K562 (cell line): ENCODE measurements around the gene MCL1. TPM values are rescaled to one million over a fixed set of nuclear protein-coding genes. Genes with fewer than 3 reads are reported as not detected.

Experiments
- CREBBP ChIP-seq: IDR thresholded peaks from one replicate; pipeline ENCODE4 v1.6.1; 2012; ENCODE audit warnings: low read depth, mild to moderate bottlenecking, control low read depth, inconsistent platforms, low read length
- ETV5 ChIP-seq: sonication (generic); formaldehyde crosslinking; IDR thresholded peaks from 2 replicates; pipeline ENCODE4 v1.4.0; 2020; ENCODE audit warnings: low read depth, mild to moderate bottlenecking, missing genetic modification reagents
- FOXJ2 ChIP-seq: fragments of 200-800 bp; sonication (Bioruptor generic); IDR thresholded peaks from 2 replicates; pipeline ENCODE4 v1.6.1; 2016; ENCODE audit warnings: missing genetic modification characterization, missing compliant biosample characterization
- KDM4B ChIP-seq, 2 experiments: fragments of 450-650 bp in 1 of 2; sonication (generic) in 1 of 2; IDR thresholded peaks; 2 replicates each; pipeline ENCODE4 v1.6.1; 2016 to 2017; ENCODE audit warnings: borderline replicate concordance in 2 of 2, antibody characterized with exemption in 1 of 2, low read depth in 1 of 2, mild to moderate bottlenecking in 1 of 2
- KLF10 ChIP-seq: fragments of 250-450 bp; sonication (Bioruptor Pico); IDR thresholded peaks from 2 replicates; pipeline ENCODE4 v1.6.1; 2021; ENCODE audit warnings: matching md5 sums
- L3MBTL2 ChIP-seq: fragments of 450-650 bp; IDR thresholded peaks from 2 replicates; pipeline ENCODE4 v1.6.1; 2016; ENCODE audit warnings: mild to moderate bottlenecking, moderate library complexity
- NCOA6 ChIP-seq: fragments of 450-650 bp; IDR thresholded peaks from 2 replicates; pipeline ENCODE4 v1.6.1; 2017; ENCODE audit warnings: mild to moderate bottlenecking
- NFRKB ChIP-seq: fragments of 450-650 bp; IDR thresholded peaks from 2 replicates; pipeline ENCODE4 v1.6.1; 2016; ENCODE audit warnings: low read depth
- RBM34 ChIP-seq: fragments of 200-400 bp; formaldehyde crosslinking; IDR thresholded peaks from 2 replicates; pipeline ENCODE4 v1.6.1; 2018; ENCODE audit warnings: low read length, borderline replicate concordance; ENCODE audit not compliant: insufficient read depth
- TEAD1 ChIP-seq, 2 experiments: fragments of 450-650 bp in 1 of 2; sonication (generic) in 1 of 2; formaldehyde crosslinking; IDR thresholded peaks; 2 replicates each; pipeline versions ENCODE4 v1.4.0 to v1.8.0; 2020 to 2022; ENCODE audit warnings: mild to moderate bottlenecking in 2 of 2, missing genetic modification reagents in 1 of 2
- ZKSCAN3 ChIP-seq: fragments of 250-450 bp; sonication (Bioruptor Pico); IDR thresholded peaks from 2 replicates; pipeline ENCODE4 v1.4.0; 2020
- ZNF165 ChIP-seq: fragments of 250-450 bp; sonication (Bioruptor Pico); IDR thresholded peaks from 2 replicates; pipeline ENCODE4 v1.4.0; 2020; ENCODE audit warnings: borderline replicate concordance
- ZNF583 ChIP-seq: fragments of 250-450 bp; sonication (Bioruptor Pico); IDR thresholded peaks from 2 replicates; pipeline ENCODE4 v1.4.0; 2020
- polyA plus RNA-seq, 8 experiments: library from polyadenylated mRNA; depleted of rRNA in 4 of 8; stranded (reverse) in 5 of 8; unstranded in 3 of 8; fragments of >200 nt; fragmentation: Nextera tagmentation in 2 of 8; fragmentation: Illumina TruSeq in 1 of 8; extraction: Ambion mirVana in 2 of 8; extraction: Trizol in 1 of 8; gene quantifications; 2 replicates each; pipeline versions ENCODE4 v1.2.1 to v1.2.3, GENCODE V29; 2011 to 2014; ENCODE audit warnings: inconsistent platforms in 1 of 8, missing spikeins in 1 of 8
- total RNA-seq, 7 experiments: library from RNA; depleted of rRNA in 6 of 7; stranded (reverse); fragments of >200 nt in 6 of 7; fragmentation: Illumina TruSeq in 2 of 7; extraction: Trizol in 2 of 7; gene quantifications; 2 replicates each; pipeline versions ENCODE4 v1.2.1 to v1.2.3, GENCODE V29; 2011 to 2021; ENCODE audit warnings: low replicate concordance in 1 of 7
- TF ChIP-seq, protein P1 (sequence below): fragments of 200-600 bp; sonication (generic); IDR thresholded peaks from one replicate; pipeline ENCODE4 v1.6.1; 2012; ENCODE audit warnings: mild to moderate bottlenecking, low read depth, low read length, inconsistent platforms
- TF ChIP-seq, protein P2 (sequence below), 2 experiments: IDR thresholded peaks; 2 replicates each; pipeline ENCODE4 v1.6.1; 2012; ENCODE audit warnings: improper control_type of control experiment in 2 of 2, low read depth in 2 of 2, low read length in 2 of 2, borderline replicate concordance in 1 of 2

The MCL1 gene
- total and polyA plus RNA-seq, 9 of the 15 experiments (the other 6 are each of a cell fraction or from before 2014, with no cell fraction given): 27.1 to 224 (median 138) TPM

DNA sequence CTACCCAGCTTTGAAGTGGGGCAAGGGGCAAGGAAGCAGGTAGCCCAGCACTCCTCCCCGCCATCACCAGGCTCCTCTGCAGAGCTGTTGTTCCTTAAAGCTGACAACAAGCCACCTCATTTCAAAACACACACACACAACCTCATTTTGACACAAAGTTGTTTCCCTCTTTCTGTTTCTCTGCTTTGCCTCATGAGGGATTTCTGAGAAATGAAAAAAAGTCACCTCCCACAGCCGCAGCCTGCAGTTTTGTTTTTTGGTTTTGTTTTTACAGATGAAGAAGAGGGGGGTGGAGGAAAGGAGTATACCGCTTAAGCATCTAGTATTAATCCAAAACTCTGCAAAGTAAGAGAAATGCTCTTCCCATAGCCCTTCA lies 12.1 kb downstream of the MCL1 start (continued):
- TF ChIP-seq, protein P1, sequence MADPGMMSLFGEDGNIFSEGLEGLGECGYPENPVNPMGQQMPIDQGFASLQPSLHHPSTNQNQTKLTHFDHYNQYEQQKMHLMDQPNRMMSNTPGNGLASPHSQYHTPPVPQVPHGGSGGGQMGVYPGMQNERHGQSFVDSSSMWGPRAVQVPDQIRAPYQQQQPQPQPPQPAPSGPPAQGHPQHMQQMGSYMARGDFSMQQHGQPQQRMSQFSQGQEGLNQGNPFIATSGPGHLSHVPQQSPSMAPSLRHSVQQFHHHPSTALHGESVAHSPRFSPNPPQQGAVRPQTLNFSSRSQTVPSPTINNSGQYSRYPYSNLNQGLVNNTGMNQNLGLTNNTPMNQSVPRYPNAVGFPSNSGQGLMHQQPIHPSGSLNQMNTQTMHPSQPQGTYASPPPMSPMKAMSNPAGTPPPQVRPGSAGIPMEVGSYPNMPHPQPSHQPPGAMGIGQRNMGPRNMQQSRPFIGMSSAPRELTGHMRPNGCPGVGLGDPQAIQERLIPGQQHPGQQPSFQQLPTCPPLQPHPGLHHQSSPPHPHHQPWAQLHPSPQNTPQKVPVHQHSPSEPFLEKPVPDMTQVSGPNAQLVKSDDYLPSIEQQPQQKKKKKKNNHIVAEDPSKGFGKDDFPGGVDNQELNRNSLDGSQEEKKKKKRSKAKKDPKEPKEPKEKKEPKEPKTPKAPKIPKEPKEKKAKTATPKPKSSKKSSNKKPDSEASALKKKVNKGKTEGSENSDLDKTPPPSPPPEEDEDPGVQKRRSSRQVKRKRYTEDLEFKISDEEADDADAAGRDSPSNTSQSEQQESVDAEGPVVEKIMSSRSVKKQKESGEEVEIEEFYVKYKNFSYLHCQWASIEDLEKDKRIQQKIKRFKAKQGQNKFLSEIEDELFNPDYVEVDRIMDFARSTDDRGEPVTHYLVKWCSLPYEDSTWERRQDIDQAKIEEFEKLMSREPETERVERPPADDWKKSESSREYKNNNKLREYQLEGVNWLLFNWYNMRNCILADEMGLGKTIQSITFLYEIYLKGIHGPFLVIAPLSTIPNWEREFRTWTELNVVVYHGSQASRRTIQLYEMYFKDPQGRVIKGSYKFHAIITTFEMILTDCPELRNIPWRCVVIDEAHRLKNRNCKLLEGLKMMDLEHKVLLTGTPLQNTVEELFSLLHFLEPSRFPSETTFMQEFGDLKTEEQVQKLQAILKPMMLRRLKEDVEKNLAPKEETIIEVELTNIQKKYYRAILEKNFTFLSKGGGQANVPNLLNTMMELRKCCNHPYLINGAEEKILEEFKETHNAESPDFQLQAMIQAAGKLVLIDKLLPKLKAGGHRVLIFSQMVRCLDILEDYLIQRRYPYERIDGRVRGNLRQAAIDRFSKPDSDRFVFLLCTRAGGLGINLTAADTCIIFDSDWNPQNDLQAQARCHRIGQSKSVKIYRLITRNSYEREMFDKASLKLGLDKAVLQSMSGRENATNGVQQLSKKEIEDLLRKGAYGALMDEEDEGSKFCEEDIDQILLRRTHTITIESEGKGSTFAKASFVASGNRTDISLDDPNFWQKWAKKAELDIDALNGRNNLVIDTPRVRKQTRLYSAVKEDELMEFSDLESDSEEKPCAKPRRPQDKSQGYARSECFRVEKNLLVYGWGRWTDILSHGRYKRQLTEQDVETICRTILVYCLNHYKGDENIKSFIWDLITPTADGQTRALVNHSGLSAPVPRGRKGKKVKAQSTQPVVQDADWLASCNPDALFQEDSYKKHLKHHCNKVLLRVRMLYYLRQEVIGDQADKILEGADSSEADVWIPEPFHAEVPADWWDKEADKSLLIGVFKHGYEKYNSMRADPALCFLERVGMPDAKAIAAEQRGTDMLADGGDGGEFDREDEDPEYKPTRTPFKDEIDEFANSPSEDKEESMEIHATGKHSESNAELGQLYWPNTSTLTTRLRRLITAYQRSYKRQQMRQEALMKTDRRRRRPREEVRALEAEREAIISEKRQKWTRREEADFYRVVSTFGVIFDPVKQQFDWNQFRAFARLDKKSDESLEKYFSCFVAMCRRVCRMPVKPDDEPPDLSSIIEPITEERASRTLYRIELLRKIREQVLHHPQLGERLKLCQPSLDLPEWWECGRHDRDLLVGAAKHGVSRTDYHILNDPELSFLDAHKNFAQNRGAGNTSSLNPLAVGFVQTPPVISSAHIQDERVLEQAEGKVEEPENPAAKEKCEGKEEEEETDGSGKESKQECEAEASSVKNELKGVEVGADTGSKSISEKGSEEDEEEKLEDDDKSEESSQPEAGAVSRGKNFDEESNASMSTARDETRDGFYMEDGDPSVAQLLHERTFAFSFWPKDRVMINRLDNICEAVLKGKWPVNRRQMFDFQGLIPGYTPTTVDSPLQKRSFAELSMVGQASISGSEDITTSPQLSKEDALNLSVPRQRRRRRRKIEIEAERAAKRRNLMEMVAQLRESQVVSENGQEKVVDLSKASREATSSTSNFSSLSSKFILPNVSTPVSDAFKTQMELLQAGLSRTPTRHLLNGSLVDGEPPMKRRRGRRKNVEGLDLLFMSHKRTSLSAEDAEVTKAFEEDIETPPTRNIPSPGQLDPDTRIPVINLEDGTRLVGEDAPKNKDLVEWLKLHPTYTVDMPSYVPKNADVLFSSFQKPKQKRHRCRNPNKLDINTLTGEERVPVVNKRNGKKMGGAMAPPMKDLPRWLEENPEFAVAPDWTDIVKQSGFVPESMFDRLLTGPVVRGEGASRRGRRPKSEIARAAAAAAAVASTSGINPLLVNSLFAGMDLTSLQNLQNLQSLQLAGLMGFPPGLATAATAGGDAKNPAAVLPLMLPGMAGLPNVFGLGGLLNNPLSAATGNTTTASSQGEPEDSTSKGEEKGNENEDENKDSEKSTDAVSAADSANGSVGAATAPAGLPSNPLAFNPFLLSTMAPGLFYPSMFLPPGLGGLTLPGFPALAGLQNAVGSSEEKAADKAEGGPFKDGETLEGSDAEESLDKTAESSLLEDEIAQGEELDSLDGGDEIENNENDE: no peak
- TF ChIP-seq L3MBTL2: no peak
- TF ChIP-seq NFRKB: no peak
- TF ChIP-seq KDM4B (IDR thresholded peaks at IDR 0.05; ENCODE audit: borderline replicate concordance in 2 of 2, low read depth in 1 of 2): no peak
- TF ChIP-seq CREBBP: no peak
- no peak for TF ChIP-seq FOXJ2 (tag)
- TF ChIP-seq RBM34: no peak
- TF ChIP-seq KLF10 (CRISPR knock-in tag): no peak
- TF ChIP-seq, protein P2, sequence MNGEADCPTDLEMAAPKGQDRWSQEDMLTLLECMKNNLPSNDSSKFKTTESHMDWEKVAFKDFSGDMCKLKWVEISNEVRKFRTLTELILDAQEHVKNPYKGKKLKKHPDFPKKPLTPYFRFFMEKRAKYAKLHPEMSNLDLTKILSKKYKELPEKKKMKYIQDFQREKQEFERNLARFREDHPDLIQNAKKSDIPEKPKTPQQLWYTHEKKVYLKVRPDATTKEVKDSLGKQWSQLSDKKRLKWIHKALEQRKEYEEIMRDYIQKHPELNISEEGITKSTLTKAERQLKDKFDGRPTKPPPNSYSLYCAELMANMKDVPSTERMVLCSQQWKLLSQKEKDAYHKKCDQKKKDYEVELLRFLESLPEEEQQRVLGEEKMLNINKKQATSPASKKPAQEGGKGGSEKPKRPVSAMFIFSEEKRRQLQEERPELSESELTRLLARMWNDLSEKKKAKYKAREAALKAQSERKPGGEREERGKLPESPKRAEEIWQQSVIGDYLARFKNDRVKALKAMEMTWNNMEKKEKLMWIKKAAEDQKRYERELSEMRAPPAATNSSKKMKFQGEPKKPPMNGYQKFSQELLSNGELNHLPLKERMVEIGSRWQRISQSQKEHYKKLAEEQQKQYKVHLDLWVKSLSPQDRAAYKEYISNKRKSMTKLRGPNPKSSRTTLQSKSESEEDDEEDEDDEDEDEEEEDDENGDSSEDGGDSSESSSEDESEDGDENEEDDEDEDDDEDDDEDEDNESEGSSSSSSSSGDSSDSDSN (IDR thresholded peaks at IDR 0.05; ENCODE audit: borderline replicate concordance in 1 of 2, low read depth in 2 of 2, low read length in 2 of 2): no peak
- TF ChIP-seq ZKSCAN3 (CRISPR knock-in tag): no peak
- no peak for TF ChIP-seq ZNF583 (CRISPR knock-in tag)
- no peak for TF ChIP-seq NCOA6
- TF ChIP-seq ETV5 (CRISPR knock-in tag): 0 out of 2 replicates have a peak, but pooled peaks have one; percentile 16
- TF ChIP-seq ZNF165 (CRISPR knock-in tag): no peak
- no peak for TF ChIP-seq TEAD1 (CRISPR knock-in tag; IDR thresholded peaks at IDR 0.05)
